Measurements from ENCODE around the gene BCL2A1.
"Not testable (repeated sequence)": the region's sequence is repeated elsewhere in the genome, so short reads cannot be mapped to it uniquely, and the experiment has no call there.

The BCL2A1 gene

DNA sequence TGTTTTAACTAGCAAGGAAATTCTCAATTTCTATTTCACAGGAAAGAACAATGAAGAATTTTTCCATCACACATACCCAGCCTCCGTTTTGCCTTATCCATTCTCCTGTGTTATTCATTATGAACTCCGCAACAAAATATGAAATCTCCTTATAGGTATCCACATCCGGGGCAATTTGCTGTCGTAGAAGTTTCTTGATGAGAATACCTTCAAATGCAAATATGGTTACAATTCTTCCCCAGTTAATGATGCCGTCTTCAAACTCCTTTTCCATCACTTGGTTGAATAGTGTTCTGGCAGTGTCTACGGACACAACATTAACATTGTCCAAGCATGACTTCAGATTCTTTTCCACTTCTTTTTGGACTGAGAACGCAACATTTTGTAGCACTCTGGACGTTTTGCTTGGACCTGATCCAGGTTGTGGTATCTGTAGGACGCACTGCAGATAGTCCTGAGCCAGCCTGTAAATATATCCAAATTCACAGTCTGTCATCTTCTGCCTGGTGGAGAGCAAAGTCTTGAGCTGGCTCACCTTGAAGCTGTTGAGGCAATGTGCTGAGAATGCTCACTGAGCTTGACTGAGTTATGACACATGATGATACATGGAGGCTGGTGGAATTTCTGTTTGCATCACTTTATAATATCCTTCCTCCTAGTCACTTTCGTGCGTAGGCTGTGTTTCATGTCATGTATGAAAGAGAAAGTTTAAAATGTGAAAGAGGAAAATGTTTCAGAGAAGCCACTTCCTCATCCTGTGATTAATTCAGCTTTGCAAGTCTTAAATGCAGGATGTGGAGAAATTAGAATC is at the start of gene BCL2A1:
Gene BCL2A1, minus strand, starts transcription at position 573 of the 811 bp plus-strand sequence. Its CDS starts 77 bp downstream, at position 496.
- DNase-seq (ENCODE audit: low read depth) = peak; percentile 93

DNA sequence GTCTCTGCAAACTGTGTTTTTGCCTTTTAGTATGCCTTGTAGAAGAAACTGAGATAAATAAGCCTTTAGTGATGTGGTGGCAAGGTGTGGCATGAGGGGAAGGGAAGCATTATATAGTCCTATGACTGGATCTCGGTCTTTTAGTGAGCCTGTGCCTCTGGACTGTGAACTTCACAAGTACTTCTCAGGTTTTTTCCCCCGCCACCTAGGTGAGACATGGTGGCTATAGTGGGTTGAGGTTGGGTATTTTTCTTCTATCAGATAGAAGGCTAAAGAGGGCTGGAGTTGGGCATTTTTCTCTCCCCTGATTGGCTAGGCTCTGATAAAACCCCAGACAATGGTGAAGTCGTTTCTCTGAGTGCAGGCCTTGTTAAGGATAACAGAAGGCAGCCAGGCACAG is 49.7 kb upstream of the BCL2A1 start:
- DNase-seq (ENCODE audit: low read depth) = no peak

DNA sequence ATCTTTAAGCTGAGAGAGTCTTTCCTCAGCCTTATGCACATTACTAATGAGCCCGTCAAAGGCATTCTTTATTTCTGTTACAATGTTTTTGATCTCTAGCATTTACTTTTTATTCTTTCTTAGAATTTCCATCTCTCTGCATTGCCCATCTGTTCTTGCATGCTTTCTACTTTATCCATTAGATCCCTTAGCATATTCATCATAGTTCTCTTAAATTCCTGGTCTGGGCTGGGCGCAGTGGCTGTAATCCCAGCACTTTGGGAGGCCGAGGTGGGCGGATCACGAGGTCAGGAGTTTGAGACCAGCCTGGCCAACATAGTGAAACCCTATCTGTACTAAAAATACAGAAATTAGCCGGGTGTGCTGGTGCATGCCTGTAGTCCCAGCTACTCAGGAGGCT is 49.2 kb upstream of the BCL2A1 start:
- DNase-seq (ENCODE audit: low read depth) = not testable (repeated sequence)

DNA sequence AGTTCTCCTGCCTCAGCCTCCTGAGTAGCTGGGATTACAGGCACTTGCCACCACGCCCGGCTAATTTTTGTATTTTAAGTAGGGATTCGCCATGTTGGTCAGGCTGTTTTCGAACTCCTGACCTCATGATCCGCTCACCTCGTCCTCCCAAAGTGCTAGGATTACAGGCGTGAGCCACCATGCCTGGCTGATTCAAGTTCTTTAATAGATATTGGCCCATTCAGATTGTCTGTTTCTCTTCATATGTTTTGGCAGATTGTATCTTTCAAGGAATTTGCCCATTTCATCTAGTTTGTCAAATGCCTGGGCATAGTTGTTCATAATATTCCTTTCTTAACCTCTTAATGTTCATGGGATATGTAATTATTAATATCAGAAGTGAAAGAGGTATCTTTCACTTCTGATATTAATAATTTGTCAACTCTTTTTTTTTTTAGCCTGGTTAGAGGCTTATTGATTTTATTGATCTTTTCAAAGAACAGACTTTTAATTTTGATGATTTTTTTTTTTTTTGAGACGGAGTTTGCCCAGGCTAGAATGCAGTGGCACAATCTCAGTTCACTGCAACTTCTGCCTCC is 48.3 kb upstream of the BCL2A1 start:
- no peak for DNase-seq (ENCODE audit: low read depth)

DNA sequence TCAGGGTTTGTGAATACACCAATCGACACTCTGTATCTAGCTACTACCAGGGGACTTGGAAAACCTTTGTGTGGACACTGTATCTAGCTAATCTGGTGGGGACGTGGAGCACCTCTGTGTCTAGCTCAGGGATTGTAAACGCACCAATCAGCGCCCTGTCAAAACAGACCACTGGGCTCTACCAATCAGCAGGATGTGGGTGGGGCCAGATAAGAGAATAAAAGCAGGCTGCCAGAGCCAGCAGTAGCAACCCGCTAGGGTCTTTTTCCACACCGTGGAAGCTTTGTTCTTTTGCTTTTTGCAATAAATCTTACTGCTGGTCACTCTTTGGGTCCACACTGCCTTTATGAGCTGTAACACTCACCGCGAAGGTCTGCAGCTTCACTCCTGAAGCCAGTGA is 46.1 kb upstream of the BCL2A1 start:
- not testable (repeated sequence) for DNase-seq (ENCODE audit: low read depth)

DNA sequence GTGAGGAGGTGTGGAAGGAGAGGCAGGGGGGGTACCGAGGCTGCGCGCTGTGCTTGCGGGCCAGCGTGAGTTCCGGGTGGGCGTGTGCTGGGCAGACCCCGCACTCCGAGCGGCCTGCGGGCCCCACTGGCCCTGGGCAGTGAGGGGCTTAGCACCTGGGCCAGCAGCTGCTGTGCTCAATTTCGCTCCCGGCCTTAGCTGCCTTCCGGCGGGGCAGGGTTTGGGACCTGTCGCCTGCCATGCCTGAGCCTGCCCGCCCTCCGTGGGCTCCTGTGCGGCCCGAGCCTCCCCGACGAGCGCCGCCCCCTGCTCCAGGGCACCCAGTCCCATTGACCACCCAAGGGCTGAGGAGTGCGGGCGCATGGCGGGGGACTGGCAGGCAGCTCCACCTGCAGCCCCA is 45.5 kb upstream of the BCL2A1 start:
- DNase-seq (ENCODE audit: low read depth) = not testable (repeated sequence)

DNA sequence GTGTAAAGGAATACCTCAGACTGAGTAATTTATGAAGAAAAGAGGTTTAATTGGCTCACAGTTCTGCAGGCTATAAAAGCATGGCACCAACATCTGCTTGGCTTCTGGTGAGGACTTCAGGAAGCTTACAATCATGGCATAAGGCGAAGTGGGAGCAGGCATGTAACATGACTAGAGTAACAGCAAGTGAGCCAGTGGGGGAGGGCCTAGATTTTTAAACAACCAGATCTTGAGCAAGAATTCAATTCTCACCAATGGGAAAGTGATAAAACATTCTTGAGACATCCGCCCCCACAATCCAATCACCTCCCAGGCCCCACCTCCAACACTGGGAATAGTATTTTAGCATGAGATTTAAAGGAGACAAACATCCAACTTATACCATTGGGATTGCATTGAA is 44.2 kb upstream of the BCL2A1 start:
- DNase-seq (ENCODE audit: low read depth) = no peak

DNA sequence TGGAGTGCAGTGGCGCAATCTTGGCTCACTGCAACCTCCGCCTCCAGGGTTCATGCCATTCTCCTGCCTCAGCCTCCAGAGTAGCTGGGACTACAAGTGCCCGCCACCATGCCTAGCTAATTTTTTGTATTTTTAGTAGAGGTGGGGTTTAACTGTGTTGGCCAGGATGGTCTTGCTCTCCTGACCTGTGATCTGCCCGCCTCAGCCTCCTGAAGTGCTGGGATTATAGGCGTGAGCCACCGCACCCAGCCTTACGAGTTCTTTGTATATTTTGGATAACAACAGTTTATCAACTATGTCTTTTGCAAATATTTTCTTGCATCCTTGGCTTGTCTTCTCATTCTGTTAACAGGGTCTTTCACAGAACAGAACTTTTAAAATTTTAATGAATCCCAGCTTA is 43.2 kb upstream of the BCL2A1 start:
- not testable (repeated sequence) for DNase-seq (ENCODE audit: low read depth)

DNA sequence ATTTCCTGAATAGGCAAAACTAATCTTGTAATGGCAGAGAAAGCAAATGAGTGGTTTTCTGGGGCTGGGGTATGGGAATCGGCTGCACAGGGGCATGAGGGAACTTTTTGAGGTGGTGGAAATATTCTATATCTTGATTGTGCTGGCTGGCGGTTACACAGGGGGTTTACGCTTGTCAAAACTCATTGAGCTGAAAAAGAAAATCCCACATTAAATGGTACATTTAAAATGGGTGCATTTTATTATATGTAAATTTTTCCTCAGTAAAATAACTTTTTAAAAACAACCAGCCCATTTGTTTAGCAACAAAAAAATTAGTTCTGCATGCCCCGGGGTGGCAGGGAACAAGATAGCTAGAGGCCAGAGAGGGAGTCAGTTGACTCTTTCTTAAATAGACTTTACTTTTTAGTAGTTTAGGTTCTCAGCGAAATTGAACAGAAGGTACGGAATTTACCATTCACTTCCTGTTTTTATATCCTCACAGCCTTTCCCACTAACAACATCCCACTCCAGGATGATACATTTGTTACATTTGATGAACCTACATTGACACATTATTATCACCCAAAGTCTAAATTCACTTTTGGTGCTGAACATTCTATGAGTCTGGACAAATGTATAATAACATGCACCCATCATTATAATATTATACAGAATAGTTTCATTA is 41.2 kb upstream of the BCL2A1 start:
- DNase-seq (ENCODE audit: low read depth) = no peak

DNA sequence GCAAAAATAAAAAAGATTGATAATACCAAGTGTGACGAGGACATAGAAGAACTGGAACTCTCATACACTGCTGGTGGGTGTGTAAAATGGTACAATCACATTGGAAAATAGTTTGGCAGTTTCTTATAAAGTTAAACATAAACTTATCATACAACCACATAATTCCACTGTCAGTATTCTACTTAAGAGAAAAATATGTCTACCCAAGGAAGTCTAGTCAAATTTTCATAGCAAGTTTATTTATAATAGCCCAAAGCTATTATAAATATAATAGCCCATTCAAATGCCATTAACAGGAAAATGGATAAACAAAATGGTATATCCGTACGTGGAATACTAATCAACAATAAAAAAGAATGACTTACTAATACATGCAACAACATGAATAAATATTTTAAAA is 40.6 kb upstream of the BCL2A1 start:
- DNase-seq (ENCODE audit: low read depth) = no peak

DNA sequence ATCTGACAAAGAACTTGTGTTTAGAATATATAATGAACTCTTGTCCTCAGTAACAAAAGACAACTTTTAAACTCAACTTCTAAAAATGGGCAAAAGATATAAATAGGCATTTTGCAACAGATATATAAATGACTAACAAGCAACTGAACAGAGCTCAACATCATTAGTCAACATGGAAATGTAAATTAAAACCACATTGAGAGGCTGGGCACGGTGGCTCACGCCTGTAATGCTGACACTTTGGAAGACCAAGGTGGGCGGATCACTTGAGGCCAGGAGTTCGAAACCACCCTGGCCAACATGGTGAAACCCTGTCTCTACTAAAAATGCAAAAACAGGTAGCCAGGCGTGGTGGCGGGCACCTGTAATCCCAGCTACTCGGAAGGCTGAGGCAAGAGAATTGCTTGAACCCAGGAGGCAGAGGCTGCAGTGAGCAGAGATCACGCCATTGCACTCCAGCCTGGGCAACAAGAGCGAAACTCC is 40.1 kb upstream of the BCL2A1 start:
- peak; percentile 81 for DNase-seq (ENCODE audit: low read depth)

DNA sequence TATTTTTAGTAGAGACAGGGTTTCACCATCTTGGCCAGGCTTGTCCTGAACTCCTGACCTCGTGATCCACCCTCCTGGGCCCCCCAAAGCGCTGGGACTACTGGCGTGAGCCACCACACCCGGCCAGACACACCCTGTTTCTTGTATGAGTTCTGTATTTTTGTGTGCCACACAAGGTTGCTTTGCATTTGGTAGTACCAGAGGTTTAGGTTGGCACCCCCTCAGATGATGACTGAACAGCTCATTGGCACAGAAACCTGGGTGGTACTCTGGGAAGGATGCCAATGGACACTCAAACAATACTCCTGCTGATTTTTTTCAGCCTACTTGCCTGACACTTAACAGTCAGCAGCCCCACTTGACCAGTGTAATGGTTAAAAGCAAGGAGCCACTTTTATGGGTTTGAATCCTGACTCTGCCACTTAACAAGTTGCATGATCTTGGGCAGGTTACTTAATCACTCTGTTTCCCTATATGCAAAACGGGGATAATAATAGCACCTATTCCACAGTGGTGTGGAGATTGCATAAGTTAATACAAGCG is 39.2 kb upstream of the BCL2A1 start:
- DNase-seq (ENCODE audit: low read depth) = peak; percentile 35

DNA sequence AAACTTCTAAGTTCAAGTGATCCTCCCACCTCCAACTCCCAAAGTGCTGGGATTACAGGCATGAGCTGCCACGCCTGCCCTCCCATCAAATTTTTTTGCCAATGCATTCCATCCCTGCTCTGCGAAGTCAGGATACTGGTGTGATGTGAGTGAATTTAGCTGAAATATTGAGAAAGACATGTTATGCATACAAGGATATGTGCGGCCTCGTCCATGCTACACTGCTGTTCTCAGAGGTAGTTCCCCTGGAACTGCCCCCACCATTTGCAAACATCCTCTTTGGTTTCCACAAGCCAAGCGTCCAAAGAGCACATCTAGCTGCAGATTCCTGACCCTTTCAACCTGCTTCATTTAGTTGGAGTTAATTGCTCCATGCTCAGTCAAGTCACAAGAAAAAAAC is 36.5 kb upstream of the BCL2A1 start:
- DNase-seq (ENCODE audit: low read depth) = no peak

DNA sequence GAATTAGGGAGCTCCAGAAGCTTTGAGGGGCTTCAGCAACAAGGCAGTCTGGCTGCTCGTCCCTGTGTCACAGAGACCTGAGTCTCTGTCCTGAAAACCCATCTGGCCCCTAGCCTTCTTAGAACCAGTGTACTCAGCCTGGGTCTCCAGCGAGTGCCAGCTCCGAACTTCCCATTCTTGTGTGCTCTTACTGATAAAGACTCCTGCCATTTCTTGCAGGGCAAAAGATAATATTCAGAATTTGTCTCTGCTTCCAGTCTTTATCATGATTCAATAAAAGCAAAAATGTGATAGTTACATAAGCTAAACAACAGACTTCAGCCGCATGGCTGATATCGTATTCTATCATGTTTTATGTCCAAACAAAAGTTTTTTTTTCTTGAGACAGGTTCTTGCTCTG is 36.0 kb upstream of the BCL2A1 start:
- DNase-seq (ENCODE audit: low read depth) = no peak

DNA sequence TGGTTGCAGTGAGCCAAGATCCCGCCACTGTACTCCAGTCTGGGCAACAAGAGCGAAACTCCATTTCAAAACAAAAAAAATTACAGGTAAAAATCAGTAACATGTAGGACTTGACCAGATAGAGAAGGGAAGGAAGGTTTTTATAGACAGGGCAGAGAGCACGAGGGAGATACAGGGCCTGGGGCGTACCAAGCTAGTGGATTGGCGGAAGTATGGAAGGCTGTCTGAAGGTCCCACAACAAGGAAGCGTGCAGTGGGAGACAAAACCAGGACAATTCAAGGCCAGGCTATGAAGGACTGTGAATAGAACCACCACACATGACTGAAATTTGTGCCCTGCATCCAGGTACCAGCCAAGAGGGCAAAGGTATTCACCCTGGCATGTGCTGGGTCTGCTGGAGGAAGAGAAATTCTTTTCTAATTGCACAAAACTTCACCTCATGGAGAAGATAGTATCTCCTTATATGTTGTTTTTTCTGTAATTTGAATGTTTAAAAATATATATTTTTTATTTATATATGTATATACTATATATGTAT is 33.0 kb upstream of the BCL2A1 start:
- DNase-seq (ENCODE audit: low read depth) = no peak

DNA sequence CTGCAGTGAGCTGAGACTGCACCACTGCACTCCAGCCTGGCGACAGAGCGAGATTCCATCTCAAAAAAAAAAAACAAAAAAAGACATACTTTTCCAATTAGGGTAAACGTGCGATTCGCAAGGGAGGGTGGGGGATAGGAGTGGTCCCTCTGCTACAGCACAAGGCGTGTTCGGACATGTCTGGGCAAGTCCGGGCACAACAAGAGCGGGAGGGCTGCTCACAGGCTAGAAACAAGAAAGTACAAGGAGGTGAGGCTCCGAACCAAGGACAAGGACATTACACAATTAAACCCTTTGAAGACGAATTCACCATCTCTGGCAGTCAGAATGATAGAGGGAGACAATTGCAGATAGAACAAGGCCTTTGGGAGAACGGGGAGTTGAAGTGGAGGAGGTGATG is 32.2 kb upstream of the BCL2A1 start:
- DNase-seq (ENCODE audit: low read depth) = no peak

DNA sequence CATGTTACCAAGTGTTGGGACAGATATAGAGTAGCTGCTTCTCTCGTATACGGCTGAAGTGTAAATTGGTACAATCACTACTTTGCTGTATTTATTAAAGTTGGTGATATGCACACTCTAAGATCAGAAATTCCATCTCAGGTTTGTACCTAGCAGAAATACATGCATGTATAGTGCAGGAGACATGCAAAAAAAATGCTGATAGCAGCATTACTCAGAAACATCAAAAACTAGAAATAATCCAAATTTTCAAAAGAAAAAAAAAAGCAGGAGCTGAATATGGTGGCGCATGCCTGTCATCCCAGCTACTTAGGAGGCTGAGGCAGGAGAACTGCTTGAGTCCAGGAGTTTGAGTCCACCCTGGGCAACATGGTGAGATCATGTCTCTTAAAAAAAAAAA is 31.3 kb upstream of the BCL2A1 start:
- no peak for DNase-seq (ENCODE audit: low read depth)

DNA sequence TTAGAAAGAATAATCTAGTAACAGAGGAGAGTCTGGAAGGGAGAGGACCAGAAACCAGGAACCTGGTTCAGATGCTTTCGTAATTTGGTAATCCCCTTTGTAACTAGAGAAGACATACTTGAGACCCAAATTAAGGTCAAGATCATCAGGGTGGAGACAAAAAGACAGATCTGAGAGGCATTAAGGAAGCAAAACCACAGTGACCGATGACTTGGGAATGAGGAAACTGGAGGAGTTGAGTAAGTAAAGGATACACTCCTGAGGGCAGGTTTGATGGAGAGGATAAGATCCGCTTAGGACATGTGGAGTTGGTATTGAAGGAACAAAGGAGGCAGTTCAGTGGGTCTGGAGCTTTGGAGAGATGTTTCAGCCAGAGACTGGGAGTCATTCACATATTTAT is 23.6 kb upstream of the BCL2A1 start:
- DNase-seq (ENCODE audit: low read depth) = no peak

DNA sequence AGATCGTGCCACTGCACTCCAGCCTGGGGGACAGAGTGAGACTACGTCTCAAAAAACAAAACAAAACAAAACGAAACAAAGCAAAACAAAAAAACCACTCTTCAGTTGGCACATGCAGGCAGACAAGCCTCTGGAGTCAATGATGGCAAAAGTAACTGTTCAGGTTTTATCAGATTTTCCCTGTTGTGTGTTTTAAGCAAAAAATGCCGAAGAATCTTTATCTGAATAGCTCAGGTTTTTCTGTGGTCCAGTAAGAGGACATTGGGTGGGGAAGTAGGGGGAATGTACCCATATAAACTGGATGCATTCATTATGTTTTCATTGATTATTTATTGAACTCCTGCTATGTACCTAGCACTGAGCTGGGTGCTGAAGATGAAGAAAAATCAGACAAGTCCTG is 20.8 kb upstream of the BCL2A1 start:
- DNase-seq (ENCODE audit: low read depth) = no peak

DNA sequence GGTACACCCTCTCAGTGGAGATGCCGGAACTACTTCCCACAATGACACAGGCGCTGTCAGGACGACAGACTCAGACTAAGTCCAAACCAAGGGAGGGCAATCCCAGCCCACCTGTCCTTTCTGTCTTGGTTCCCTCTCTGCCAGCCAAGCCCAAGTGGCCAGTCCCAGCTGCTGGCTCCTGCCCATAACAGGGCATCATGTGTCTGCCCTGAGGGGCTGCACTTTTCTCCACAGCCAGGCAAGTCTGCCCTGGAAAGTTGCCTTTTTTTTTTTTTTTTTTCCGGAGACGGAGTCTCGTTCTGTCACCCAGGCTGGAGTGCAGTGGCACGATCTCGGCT is 20.0 kb upstream of the BCL2A1 start:
- DNase-seq (ENCODE audit: low read depth) = no peak

DNA sequence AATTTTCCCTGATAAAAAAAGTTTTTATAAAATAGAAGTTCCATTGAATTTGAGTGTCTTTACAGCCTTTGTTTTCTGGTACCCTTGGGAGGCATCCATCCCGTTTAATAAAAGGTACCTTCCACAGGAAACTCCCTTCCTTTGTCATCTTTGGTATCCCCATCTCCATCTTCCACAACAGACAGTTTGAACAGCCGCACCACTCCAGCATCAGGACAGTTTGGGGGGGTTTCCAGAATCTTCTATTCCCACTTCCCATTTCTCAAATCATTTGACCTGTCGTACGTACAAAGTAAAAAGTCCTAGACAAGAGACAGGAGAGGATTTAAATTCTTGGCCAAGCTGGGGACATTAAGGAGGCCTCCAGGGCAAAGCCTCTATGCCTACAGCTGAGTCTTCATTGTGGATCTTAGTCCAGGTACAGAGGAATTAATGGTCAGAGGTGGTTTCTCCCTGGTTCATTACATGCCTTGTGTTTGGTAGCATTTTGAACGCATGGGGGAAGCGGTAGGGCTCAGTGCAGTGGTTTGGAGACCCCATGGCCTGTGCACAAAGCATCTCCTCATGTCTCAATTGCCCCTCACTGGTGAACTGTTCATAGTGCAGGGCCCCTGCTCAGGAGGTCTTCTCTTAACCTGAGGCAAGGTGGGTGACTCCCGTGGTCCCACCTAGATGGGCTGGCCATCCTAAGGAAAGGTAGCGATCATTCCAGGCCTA is 19.4 kb upstream of the BCL2A1 start:
- no peak for DNase-seq (ENCODE audit: low read depth)

DNA sequence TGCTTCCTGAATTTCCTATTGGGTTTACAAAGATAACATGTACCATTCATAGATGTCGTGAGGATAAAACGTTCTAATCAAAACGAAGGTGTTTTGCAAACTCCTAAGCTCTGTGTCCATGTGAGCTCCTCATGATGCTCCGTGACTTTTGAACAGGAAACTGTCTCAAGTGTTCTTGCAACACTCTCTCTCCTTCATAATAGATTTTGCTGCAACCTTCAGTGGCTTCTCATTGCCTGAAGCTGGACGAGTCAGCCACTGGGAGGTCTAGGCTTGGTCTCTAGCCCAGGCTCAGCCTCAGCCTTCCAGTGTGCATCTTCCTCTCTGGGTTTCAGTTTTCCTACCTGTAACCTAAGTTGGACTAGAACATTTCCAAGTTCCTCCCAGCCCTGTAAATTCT is 18.7 kb upstream of the BCL2A1 start:
- DNase-seq (ENCODE audit: low read depth) = no peak

All from HS-5 (cell line).